Caki2 (cell line): ENCODE data around the gene LCMT1. TPM values are rescaled to one million over a fixed set of nuclear protein-coding genes. Genes with fewer than 3 reads are reported as not detected.
"Not testable (repeated sequence)": the region's sequence is repeated elsewhere in the genome, so short reads cannot be mapped to it uniquely, and the experiment has no call there.

Experiments used
- DNase-seq: peaks from one replicate; pipeline ENCODE4 v3.0.0-alpha.2; 2015; ENCODE audit warnings: low read depth
- in situ Hi-C: cut with HindIII; loops from 2 replicates; pipeline ENCODE4 v1.10.0; 2016; ENCODE audit warnings: low sequenced_read_pairs, low pct_unique_long_range_greater_than_20kb, mixed read lengths
- total RNA-seq: library from RNA; depleted of rRNA; stranded (reverse); fragments of >200 nt; shearing (Covaris generic); gene quantifications from 2 replicates; pipeline ENCODE4 v1.2.3, GENCODE V29; 2014; ENCODE audit warnings: low replicate concordance

Gene LCMT1
- total RNA-seq, 1 experiment from 2014 or later = 48.0 TPM

GRCh38 chr16:25092441-25092840, 19.1 kb upstream of the LCMT1 start:
- in situ Hi-C loops = no loop called here
- no peak for DNase-seq

DNA sequence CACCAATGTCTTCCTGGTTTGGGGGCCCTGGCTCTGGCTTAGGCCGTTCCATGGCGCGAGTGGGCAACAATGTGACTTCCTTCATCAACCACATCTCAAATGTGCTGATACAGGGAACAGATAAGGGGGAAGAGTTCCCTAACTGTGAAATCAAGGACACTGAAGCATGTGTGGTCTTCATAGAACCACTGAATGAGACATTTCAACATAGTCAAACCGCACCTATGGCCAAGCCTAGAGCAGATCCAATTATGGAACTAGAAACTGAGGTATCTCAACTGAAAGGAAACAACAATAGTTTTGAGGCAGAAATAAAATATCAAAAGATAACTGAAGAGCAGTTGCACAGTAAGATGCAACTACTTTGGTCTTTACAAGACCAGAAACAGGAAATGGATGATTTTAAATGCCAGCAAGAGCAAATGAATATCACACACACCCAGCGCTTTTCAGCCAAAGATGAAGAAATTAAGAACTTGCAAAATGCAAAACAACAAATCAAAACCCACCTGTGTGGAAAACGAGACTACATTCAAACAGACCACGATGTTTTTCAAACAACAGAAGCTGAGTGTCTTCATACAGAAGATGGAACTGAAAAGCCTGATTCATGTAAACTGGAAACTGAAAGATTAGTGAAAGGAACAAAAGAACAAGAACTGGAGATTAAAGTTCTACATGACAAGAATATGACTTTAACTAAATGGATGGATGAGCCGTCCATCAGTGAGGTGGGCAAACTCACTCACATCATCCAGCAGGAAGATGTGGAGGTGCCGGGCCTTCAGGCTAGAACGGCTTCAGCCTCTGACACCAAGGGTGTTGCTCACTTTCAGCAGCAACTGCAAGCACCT, 18.1 kb upstream of the LCMT1 start:
- no peak for DNase-seq
- in situ Hi-C loops = no loop called here

GRCh38 chr16:25094596-25094995, 16.9 kb upstream of the LCMT1 start:
- in situ Hi-C loops = no loop called here
- no peak for DNase-seq

DNA sequence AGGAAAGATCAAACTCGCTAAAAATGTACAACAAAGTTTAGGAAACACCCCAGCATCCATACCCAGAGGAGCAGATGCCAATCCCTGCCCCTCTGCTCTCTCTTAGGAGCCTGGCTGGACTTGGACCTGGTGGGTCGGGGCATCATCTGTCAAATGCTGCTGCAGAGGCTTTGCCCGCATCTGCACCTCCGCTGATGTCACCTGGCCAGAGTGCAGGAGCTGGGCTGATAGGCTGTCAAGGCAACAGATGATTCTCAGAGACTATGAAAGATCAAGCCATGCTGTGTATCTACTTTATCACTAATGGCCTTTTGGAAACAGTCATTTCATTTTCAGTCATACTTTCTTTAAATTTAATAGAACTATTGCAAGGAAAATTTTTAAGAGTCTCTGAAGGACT, 15.9 kb upstream of the LCMT1 start:
- in situ Hi-C loops = no loop called here
- no peak for DNase-seq

DNA sequence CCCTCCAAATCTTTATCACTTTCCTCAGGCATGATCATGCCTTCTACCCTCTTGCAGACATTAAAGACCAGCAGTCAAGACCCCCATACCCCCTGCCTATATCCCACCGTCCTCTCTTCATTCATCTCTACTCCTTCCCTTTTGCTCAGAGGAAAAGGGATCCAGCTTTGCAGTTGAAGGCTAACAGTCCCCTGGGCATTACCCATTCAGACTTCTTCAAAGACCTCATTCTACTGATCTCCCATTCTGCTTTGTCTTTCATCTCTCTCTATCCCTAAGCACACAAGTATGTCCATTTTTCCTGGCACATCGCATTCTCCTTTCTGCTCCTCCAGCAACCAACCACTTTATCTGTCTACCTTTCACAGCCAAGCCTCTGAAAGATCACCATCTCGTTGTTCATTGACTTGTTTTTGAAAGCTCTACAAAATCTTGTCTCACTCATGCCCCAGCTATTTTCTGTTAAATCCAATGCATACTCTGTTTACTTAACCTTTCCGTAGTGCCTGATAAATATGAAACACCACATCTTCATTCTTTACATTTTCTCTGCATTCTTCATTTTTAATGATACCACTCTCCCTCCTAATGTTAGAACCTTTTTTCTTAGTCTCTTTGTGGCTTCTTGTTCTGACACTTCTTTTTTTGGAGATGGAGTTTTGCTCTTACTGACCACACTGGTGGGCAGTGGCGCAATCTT, 14.1 kb upstream of the LCMT1 start:
- in situ Hi-C loops = no loop called here
- DNase-seq = no peak

GRCh38 chr16:25100511-25100910, 11.0 kb upstream of the LCMT1 start:
- no peak for DNase-seq
- in situ Hi-C loops = no loop called here

- DNase-seq = peak; percentile 85
- in situ Hi-C loops = no loop called here
Measured at GRCh38 chr16:25106567-25107465, 4.7 kb upstream of the LCMT1 start.

DNA sequence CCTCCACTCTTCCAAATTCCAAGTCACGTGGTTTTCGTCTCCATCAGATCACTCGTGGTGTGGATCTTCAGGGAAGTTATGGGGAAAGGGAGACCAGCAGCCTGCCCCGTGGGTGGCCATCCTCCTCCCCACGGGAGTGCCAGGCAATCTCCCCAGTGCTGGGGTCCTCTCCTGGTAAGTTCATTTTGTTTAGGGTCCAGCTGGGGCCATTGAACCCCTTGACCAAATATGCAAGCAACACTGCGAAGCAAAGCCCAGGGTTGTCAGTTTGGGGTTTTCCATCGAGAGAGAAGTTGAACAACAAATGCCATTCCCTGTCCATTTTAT, 4.1 kb upstream of the LCMT1 start:
- no peak for DNase-seq
- in situ Hi-C loops = no loop called here

DNA sequence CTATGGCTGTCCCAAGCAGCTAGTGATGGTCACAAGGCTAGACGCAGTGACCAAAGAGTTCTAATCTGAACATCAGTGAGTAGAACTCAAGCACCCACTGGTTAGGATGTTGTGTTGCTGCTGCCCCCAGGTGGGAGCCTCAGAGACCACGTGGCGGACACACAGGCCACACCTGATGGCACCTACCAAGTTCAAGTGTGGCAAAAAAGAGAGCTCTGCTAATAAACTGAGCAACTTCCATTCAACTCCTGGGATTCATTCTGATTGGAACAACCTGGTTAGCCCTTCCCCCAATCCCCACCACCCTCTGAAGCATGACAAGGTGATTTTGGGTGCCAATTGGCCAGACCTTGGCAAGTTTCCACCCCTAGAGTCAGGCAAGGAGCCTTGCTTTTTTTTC, 3.5 kb upstream of the LCMT1 start:
- DNase-seq = peak; percentile 28
- in situ Hi-C loops = no loop called here

DNA sequence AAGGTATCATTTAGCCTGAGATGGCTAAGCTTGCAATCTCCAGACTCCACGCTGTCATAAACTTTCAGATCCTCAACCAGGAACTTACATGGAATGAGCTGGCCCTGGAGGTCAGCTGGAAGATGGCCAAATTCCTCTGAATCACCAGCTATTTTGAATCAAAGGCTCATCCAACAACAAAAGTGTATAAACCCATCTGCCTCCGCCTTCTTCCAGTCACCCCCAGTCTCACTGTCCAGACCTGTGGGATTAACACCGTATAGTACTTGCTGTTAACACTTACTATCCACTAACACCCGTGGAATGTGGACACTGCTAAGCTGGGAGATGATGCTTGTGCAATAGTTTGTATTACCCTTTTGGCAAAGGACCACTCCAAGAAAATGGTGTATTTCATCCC, 1.9 kb upstream of the LCMT1 start:
- in situ Hi-C loops = no loop called here
- DNase-seq = peak; percentile 87

- in situ Hi-C loops = no loop called here
- peak; percentile 22 for DNase-seq
Measured at GRCh38 chr16:25110387-25110947, 1.1 kb upstream of the LCMT1 start.

DNA sequence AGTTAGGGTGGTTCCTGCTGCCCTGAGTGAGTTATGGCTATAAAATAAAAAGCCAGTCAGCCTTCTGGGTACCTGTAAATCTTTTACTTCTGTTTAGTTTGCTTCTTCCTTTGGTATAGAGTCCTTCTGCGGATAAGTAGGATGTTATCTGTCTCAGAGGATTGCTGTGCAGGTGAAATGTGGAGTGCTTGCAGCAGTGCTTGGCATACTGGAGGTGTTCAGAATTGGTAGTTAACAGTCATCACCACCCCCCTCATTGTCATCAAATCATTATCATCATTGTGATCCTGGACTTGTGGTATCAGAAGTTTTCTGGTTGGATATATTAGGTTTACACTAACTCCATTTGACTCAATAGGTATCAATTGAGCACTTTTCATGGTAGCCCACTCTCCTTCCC, 2.6 kb downstream of the LCMT1 start:
- DNase-seq = no peak
- in situ Hi-C loops = no loop called here

- in situ Hi-C loops = no loop called here
- no peak for DNase-seq
Measured at GRCh38 chr16:25118851-25119578, 7.5 kb downstream of the LCMT1 start.

DNA sequence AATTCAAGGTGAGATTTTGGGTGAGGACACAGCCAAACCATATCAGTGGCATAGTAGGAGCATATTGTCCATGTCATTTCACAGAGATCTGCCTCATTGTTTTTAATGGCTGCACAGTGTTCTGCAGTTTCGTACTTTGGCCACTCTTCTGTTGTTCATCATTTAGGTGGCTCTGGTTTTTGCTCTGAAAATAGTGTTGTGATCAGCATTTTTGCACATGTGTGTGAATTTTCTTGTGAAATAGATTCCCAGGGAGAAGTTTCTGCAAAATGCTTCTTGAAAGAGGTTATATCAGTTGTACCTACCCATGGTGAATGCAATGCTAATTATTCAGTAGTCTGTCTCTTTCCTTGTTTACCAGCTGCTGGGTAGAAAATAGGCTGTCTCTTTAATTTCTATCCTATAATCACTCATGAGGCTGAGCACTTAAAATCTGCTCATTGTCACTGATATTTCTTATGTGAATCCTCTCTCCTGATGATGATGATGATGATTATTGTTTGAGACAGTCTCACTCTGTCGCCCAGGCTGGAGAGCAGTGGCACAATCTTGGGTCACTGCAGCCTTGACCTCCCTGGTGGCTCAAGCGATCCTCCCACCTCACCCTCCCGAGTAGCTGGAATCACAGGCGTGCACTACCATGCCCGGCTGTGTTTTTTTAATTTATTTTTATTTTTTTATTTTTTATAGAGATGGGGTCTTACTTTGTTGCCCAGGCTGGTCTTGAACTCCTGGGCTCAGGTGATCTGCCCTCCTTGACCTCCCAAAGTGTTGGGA, 10.5 kb downstream of the LCMT1 start:
- in situ Hi-C loops = no loop called here
- DNase-seq = no peak

GRCh38 chr16:25124503-25124902, 13.0 kb downstream of the LCMT1 start:
- DNase-seq = no peak
- in situ Hi-C loops = no loop called here

GRCh38 chr16:25126086-25126666, 14.6 kb downstream of the LCMT1 start:
- DNase-seq = peak; percentile 35
- in situ Hi-C loops = not testable (repeated sequence)

DNA sequence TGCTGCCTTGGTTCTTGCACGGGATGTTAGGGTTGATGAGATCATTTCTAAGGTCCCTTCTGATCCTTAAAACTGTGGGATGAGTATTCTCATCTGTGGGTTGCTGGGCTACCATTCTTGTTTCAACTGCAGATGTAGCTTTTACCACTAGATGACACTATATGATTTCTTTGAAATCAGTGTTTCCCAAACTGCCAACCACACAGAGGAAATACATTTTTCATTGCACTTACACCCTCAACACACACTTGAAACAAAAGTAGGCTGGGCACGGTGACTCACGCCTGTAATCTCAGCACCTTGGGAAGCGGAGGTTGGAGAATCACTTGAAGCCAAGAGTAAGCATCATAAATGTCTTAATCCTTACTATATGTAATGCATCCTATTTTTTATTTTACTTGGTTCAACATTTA, 15.3 kb downstream of the LCMT1 start:
- in situ Hi-C loops = no loop called here
- peak; percentile 76 for DNase-seq
